ENCODE measurements around the gene NMNAT2. TPM values are rescaled to one million over a fixed set of nuclear protein-coding genes. Genes with fewer than 3 reads are reported as not detected.
A peak's percentile ranks its signal among the peaks of the same experiment; 100 is the strongest.

NMNAT2 gene
- total and polyA plus RNA-seq, 2 of the 4 experiments (the other 2 are of a cell fraction) = 0.36 to 2.4 TPM

DNA sequence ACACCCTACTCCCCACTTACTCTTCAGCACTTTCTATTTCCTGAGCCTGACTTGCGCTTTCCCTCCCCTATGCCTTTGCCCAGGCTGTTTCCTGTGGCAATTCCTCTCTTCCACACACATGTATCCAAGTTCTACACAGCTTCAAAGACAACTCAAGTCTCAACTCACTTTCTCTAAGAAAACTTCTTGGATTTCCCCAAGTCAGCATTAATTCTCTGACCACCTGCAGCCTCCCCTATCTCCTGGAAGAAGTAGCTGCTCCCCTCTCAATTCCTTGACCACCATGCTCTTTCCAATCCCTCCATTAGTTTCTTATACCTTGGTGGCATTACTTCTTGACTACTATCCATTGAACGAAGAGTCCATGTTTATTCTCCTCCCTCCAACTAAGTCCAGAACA lies 42.8 kb downstream of the NMNAT2 start:
- no peak overlapping the region for H3K14ac ChIP-seq (replicated peaks; ENCODE audit: low read depth, low read length)
- intact Hi-C loops (cut with micrococcal nuclease) = no loop called here
- H3K9me1 ChIP-seq (ENCODE audit: insufficient read depth, low read length) = no peaks in the 10 kb centered on the region
- BruUV-seq (replicated peaks) = no TSS peak
- no peak overlapping the region for H2BK15ac ChIP-seq (ENCODE audit: low read depth, low read length)
- H3K4ac ChIP-seq (ENCODE audit: low read depth, low read length) = no peak overlapping the region
- no peaks in the 10 kb centered on the region for H3K4me1 ChIP-seq (ENCODE audit: control insufficient read depth, insufficient read depth, low read length)
- H2BK120ac ChIP-seq (ENCODE audit: low read depth, low read length) = no peak overlapping the region
- H2BK20ac ChIP-seq (ENCODE audit: low read depth, low read length) = no peak overlapping the region
- dilution Hi-C loops (cut with HindIII; ENCODE audit: low sequenced_read_pairs, unreplicated experiment) = no loop called here
- no peak overlapping the region for H2BK5ac ChIP-seq (ENCODE audit: low read depth, low read length, poor library complexity, severe bottlenecking)
- TF ChIP-seq, protein P1, sequence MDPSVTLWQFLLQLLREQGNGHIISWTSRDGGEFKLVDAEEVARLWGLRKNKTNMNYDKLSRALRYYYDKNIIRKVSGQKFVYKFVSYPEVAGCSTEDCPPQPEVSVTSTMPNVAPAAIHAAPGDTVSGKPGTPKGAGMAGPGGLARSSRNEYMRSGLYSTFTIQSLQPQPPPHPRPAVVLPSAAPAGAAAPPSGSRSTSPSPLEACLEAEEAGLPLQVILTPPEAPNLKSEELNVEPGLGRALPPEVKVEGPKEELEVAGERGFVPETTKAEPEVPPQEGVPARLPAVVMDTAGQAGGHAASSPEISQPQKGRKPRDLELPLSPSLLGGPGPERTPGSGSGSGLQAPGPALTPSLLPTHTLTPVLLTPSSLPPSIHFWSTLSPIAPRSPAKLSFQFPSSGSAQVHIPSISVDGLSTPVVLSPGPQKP (IDR thresholded peaks at IDR 0.05; ENCODE audit: borderline replicate concordance, low read depth, low read length) = no peak
- peak; percentile 56 for TF ChIP-seq MAFK (IDR thresholded peaks at IDR 0.05; ENCODE audit: low read depth, low read length)
- peaks cover 27% of the 10 kb centered on the region for H3K27me3 ChIP-seq (ENCODE audit: control insufficient read depth, insufficient read depth, low read length)
- H3K9me3 ChIP-seq (ENCODE audit: control insufficient read depth, insufficient read depth, low read length) = no peaks in the 10 kb centered on the region
- H4K8ac ChIP-seq (ENCODE audit: low read depth in 2 of 2, low read length in 2 of 2) = no peak overlapping the region
- H3K9ac ChIP-seq (ENCODE audit: low read depth, low read length) = no peak overlapping the region
- H2AFZ ChIP-seq (replicated peaks; ENCODE audit: low read length, poor library complexity) = no peak overlapping the region
- H3K4me3 ChIP-seq (ENCODE audit: insufficient read depth, low read depth, low read length) = no peak overlapping the region
- ChIA-PET POLR2A (ENCODE audit: unreplicated experiment) (no interaction called here), CTCF (no interaction called here)
- no peak overlapping the region for H4K5ac ChIP-seq (ENCODE audit: low read depth, low read length)
- in situ Hi-C loops (cut with MboI; ENCODE audit: low sequenced_read_pairs) = no loop called here
- H3K18ac ChIP-seq (ENCODE audit: low read depth, low read length) = no peak overlapping the region
- H4K20me1 ChIP-seq (ENCODE audit: insufficient read depth, low read length) = no peaks in the 10 kb centered on the region
- H3K27ac ChIP-seq (ENCODE audit: insufficient read depth, low read length) = no peak overlapping the region
- ATAC-seq (ENCODE audit: low read depth) (no peak), DNase-seq (no peak)
- no peak overlapping the region for H2AK9ac ChIP-seq (replicated peaks; ENCODE audit: low read depth, low read length, poor library complexity)
- H3K4me2 ChIP-seq (ENCODE audit: low read depth, low read length) = no peak overlapping the region
- no CpG with 5 or more reads among the region's 2 CpGs for WGBS, 2 experiments (ENCODE audit: extremely low coverage in 2 of 2, insufficient read length in 1 of 2)
- no peak overlapping the region for H2AK5ac ChIP-seq (ENCODE audit: low read depth, low read length)
- no peaks in the 10 kb centered on the region for H3K79me1 ChIP-seq (ENCODE audit: low read depth in 1 of 2, low read length in 2 of 2)
- no peak overlapping the region for H3K56ac ChIP-seq (ENCODE audit: extremely low read depth, insufficient read depth, low read length)
- H3K36me3 ChIP-seq (ENCODE audit: control insufficient read depth, insufficient read depth, low read length) = no peaks in the 10 kb centered on the region
- H4K91ac ChIP-seq (ENCODE audit: insufficient read depth, low read depth, low read length) = no peak overlapping the region
- H3K23ac ChIP-seq (ENCODE audit: low read depth, low read length) = no peak overlapping the region

Measured in IMR-90 (cell line).